ENCODE results near the gene APOA4.

Gene APOA4

GRCh38 chr11:116852261-116853031 is 29.3 kb upstream of the APOA4 start:
- TF ChIP-seq, protein P1, sequence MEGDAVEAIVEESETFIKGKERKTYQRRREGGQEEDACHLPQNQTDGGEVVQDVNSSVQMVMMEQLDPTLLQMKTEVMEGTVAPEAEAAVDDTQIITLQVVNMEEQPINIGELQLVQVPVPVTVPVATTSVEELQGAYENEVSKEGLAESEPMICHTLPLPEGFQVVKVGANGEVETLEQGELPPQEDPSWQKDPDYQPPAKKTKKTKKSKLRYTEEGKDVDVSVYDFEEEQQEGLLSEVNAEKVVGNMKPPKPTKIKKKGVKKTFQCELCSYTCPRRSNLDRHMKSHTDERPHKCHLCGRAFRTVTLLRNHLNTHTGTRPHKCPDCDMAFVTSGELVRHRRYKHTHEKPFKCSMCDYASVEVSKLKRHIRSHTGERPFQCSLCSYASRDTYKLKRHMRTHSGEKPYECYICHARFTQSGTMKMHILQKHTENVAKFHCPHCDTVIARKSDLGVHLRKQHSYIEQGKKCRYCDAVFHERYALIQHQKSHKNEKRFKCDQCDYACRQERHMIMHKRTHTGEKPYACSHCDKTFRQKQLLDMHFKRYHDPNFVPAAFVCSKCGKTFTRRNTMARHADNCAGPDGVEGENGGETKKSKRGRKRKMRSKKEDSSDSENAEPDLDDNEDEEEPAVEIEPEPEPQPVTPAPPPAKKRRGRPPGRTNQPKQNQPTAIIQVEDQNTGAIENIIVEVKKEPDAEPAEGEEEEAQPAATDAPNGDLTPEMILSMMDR (IDR thresholded peaks at IDR 0.05; ENCODE audit: insufficient read depth, low read depth, low read length, missing control alignments) = no peak
- DNase-seq (ENCODE audit: low read depth) = peak; percentile 47
- no peak overlapping the region for H3K4me3 ChIP-seq (ENCODE audit: low read depth, low read length)

DNA sequence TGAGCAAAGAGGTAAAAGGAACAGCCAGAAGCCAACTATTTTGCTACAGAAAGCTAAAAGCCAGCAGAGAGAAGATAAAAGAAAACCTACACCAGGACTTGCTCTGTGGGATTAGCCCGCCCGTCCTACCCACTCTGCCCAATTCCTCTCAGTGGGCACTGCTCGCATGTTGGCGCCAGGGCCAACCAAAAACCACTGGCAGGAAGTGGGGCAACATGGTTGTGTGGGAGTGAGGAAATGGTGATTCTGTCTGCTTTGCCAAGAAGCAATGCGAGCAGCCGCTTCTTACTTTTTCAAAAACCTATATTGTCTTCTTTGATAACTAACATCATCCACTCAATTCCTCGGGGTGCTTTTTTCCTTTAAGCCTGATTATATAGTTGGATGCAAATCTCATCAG is 28.5 kb upstream of the APOA4 start:
- TF ChIP-seq, protein P1 (IDR thresholded peaks at IDR 0.05; ENCODE audit: insufficient read depth, low read depth, low read length, missing control alignments) = no peak
- no peak overlapping the region for H3K4me3 ChIP-seq (ENCODE audit: low read depth, low read length)
- DNase-seq (ENCODE audit: low read depth) = no peak

DNA sequence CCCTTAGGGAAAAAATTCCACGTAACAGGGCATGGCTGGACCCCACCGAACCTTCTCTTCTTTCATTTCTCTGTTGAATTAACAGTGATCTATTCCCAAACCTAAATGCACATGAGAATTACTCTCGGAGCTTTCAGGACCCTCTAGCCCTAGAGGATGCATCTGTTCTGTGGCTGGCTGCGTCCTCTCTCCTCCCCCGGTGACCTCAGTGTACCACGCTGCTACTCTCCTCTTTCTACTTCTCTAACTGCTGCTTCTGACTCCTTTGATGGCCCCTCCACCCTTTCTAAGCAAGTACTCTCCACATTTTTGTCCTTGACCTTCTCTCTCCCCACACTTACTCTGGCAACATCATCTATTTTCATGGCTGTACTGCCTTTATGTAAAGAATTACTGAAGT is 26.4 kb upstream of the APOA4 start:
- TF ChIP-seq, protein P1 (IDR thresholded peaks at IDR 0.05; ENCODE audit: insufficient read depth, low read depth, low read length, missing control alignments) = no peak
- no peak overlapping the region for H3K4me3 ChIP-seq (ENCODE audit: low read depth, low read length)
- DNase-seq (ENCODE audit: low read depth) = no peak

GRCh38 chr11:116849060-116849459 is 26.0 kb upstream of the APOA4 start:
- DNase-seq (ENCODE audit: low read depth) = no peak
- TF ChIP-seq, protein P1 (IDR thresholded peaks at IDR 0.05; ENCODE audit: insufficient read depth, low read depth, low read length, missing control alignments) = no peak
- no peak overlapping the region for H3K4me3 ChIP-seq (ENCODE audit: low read depth, low read length)

- H3K4me3 ChIP-seq (ENCODE audit: low read depth, low read length) = no peak overlapping the region
- TF ChIP-seq, protein P1 (IDR thresholded peaks at IDR 0.05; ENCODE audit: insufficient read depth, low read depth, low read length, missing control alignments) = no peak
- DNase-seq (ENCODE audit: low read depth) = no peak
Measured at GRCh38 chr11:116847612-116848011, 24.5 kb upstream of the APOA4 start.

DNA sequence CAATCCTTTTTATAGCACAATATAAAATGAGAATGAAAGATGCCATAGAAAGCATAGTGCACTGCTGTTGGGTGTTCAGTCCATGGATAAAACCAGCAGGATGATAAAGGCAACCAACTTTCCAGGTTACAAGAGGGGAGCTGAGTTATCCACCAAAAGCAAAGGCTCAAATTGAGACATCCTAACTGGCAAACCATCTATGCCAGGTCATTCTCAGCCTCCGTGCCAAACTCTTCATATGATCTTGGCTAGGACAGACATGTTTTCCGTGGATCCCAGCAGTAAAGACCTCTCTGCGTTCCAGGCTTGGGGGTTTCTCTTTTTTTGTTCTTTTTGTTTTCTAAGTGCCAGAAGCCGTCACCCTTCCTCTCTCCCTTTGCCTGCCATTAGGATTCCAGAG is 21.6 kb upstream of the APOA4 start:
- no peak for DNase-seq (ENCODE audit: low read depth)
- TF ChIP-seq, protein P1 (IDR thresholded peaks at IDR 0.05; ENCODE audit: insufficient read depth, low read depth, low read length, missing control alignments) = no peak
- H3K4me3 ChIP-seq (ENCODE audit: low read depth, low read length) = no peak overlapping the region

GRCh38 chr11:116843661-116844060 is 20.6 kb upstream of the APOA4 start:
- DNase-seq (ENCODE audit: low read depth) = no peak
- TF ChIP-seq, protein P1 (IDR thresholded peaks at IDR 0.05; ENCODE audit: insufficient read depth, low read depth, low read length, missing control alignments) = no peak
- no peak overlapping the region for H3K4me3 ChIP-seq (ENCODE audit: low read depth, low read length)

All from GM12865 (cell line).